ENCODE data around the gene FCHO1.
A peak's percentile ranks its signal among the peaks of the same experiment; 100 is the strongest.

The FCHO1 gene

DNA sequence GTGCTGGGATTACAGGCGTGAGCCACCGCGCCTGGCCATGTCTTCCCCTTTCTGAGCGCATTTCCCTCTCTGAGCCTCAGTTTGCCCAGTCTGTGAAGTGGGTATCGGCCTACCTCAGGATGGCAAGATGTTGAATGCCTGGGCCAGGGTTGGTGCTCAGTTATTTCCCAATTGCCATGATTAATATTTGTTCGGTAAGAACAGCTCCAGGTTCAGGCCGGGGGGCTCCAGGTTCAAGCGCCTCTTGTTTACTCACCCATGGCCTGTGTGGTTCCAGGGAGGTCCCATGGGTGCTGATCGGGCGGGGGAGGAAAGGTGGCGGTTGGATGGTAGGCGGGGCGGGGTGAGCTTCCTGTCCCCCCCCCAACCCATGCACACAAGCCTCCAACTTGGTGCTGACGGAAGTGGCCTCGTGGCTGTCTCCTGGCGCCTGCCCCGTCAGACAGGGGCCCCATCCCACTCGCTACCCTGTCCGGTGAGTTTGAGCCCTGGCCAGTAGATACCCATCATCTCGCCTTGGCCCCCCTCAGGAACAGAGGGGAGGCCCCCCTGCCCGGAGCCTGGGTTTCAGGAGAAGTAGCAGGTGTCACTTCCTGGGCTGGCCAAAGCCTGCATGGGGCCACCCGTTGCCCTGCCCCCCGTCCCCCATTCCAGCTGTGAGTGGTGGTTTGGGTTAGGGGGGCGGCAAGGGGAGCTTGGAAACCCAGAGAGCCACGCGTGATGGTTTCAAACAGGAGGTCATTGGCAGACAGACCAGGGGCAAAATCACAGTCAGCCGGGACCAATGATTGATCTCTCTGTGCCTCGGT is at the start of gene FCHO1:
TSS of gene FCHO1 (plus strand) at position 375 of the 809 bp plus-strand sequence. CDS start 3,688 bp downstream, outside the sequence.
- no peak for DNase-seq

GRCh38 chr19:17703824-17704463 is 47.3 kb upstream of the FCHO1 start:
- no peak for DNase-seq

DNA sequence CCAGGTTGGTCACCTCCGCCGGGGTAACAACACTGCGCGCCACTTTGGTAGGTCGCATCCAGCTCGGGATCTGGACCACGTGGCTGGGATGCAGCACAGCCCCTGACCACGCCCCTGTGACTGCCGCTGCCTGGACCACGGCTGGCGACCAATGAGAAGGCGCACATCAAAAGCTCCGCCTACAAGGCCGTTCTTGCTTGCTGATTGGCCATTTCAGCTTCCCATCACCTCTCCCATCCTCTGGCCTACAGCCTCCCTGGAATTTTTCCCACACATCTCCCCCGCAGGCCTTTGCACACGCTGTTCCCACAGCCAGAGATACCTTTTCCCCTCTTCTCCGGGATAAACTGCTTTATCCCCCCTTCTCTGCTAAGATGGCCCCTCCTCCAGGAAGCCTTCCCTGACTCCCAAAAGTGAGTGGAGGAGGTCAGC is 44.5 kb upstream of the FCHO1 start:
- no peak for DNase-seq

GRCh38 chr19:17711851-17712250 is 39.4 kb upstream of the FCHO1 start:
- DNase-seq: no peak

GRCh38 chr19:17716309-17716929 is 34.9 kb upstream of the FCHO1 start:
- no peak for DNase-seq

GRCh38 chr19:17718550-17718946 is 32.7 kb upstream of the FCHO1 start:
- DNase-seq: no peak

DNA sequence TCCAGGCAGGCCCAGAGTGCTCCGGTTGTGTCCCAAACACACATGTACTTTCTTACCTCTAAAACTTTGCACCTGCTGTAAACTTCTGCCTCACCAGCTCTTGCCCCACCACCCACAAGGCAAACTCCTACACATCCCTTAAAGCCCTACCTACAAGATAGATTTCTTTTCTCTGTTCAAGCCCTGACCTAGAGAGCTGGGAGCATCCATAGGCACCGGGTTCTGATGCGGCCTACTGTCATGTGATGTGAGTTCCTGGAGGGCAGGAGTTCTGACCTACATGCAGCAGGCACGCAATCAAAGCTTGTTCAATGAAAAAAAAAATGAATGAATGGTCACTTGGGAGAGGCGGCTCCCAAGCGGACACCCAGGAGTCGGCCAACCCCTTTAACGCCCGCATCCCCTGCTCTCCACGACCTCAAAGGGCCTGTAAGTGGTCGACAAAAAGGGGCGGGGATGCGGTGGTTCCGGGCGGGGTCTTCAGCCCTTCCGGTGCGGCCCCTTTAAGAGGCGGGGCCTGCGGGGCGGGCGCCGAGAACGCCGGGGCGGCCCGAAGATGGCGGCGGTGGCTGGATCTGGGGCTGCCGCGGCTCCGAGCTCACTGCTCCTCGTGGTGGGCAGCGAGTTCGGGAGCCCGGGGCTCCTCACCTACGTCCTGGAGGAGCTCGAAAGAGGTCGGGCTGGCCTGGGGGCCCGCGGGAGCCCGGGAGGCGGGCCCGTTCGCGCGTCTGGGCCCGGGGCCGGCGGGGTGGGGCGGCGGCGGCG is 32.1 kb upstream of the FCHO1 start, which contains the start of gene MAP1S:
TSS of gene MAP1S (plus strand) at position 534 of the 765 bp plus-strand sequence. CDS start at position 557, 23 bp downstream.
- peak; percentile 74 for DNase-seq

- no peak for DNase-seq
Observed at GRCh38 chr19:17719730-17720400, 31.4 kb upstream of the FCHO1 start.

DNA sequence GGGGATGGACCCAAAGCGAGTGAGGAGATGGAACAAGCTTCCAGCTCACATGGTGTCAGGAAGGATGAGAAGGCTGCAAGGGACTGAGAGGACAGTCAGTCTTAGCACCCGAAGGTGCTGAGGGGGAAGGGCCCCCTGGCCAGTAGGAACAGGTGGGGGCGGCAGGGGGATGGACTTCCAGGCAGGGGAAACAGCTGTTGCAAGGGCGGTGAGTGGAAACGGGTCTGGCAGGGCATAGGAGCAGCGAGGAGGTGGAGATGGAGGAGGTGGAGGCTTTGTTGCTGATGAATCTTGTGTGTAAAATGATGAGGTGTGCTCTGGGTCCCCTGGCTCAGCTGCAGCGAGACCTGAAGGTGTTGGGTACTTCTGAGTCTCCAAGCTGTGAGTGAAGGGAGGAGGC is 30.8 kb upstream of the FCHO1 start:
- no peak for DNase-seq

DNA sequence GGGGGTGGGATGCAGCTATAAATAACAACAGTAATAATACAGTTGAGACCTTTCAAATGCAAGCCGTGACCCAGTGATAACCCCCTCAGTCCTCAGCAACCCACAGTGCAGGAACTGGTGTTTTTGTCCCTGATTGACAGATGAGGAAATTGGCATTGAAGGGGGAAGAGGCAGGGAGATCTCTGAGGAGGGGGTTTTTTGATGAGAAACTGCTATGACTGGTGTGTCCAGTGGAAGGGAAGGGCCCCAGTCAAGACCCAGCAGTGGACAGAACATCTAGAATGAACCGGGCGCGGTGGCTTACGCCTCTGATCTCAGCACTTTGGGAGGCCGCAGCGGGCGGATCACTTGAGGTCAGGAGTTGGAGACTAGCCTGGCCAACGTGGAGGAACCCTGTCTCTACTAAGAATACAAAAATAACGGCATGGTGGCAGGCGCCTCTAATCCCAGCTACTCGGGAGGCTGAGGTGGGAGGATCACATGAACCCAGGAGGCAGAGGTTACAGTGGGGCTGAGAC is 30.1 kb upstream of the FCHO1 start:
- DNase-seq: no peak

GRCh38 chr19:17721821-17722220 is 29.5 kb upstream of the FCHO1 start:
- no peak for DNase-seq

DNA sequence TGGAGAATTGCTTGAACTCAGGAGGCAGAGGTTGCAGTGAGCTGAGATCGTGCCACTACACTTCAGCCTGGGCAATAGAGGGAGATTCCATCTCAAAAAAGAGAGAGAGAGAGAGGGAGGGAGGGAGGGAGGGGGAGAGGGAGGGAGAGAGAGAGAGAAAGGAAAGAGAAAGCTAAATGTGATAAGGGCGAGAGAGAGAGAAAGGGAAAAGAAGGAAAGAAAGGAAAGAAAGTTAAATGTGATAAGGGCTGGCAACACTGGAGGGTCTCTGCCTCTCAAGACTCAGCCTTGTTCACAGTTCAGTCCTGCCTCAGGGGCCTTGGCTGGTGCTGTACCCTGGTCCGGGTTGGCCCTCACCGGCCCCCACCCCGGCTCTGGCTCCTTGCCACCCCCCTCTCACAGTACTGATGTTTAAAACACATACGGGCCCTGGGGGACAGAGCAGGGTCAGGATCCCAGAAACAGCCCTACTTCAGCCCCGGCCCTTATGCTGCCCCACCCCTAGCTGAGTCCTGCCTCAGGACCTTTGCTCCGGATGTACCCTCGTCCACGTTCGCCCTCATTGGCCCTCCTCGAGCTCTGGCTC is 28.5 kb upstream of the FCHO1 start:
- no peak for DNase-seq

DNA sequence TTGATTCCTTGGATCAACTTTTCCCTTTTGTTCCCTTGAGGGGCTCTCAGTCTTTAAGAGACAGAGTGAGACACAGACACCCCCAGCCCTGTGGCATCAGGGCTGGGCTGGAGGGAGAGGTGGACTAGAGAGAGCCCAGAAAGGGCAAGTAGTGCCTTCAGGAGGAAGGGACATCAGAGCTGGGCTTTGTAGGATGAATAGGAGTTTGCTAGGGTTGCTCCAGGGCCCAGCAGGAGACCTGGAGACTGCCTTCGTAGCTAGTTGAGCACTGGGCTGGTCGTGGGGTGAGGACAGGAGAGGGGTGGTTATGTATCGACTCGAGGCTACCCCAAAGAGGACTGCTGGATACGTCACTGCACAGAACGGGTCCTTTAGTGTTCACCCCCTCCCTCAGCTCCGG is 26.6 kb upstream of the FCHO1 start:
- DNase-seq: no peak

DNA sequence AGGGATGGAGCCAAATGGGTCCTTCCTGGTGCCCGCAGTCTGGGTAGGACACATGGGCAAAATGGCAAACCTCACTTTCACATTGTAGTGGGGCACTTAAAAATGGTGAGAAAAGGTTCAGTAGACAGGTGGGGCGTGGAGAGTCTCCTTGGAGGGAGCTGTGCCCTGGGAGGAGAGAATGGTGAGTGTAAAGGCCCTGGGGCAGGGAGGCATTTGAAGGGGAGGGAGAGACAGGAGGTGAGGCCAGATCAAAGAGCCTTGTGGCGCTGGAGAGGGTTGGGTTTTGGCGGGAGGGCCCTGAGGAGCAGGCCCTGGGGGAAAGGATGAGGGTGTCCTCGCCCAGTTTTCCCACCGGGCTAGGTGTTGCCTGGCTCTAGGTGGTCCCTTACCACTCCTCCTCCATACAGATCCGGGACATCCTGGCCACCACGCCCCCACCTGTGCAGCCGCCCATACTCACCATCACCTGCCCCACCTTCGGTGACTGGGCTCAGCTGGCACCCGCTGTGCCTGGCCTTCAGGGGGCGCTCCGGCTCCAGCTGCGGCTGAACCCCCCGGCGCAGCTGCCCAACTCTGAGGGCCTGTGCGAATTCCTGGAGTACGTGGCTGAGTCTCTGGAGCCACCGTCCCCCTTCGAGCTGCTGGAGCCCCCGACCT is 25.7 kb upstream of the FCHO1 start:
- DNase-seq: no peak

DNA sequence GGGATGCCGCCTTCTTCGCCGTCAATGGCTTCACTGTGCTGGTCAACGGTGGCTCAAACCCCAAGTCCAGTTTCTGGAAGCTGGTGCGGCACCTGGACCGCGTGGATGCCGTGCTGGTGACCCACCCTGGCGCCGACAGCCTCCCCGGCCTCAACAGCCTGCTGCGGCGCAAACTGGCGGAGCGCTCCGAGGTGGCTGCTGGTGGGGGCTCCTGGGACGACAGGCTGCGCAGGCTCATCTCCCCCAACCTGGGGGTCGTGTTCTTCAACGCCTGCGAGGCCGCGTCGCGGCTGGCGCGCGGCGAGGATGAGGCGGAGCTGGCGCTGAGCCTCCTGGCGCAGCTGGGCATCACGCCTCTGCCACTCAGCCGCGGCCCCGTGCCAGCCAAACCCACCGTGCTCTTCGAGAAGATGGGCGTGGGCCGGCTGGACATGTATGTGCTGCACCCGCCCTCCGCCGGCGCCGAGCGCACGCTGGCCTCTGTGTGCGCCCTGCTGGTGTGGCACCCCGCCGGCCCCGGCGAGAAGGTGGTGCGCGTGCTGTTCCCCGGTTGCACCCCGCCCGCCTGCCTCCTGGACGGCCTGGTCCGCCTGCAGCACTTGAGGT is 25.0 kb upstream of the FCHO1 start:
- DNase-seq: no peak

DNA sequence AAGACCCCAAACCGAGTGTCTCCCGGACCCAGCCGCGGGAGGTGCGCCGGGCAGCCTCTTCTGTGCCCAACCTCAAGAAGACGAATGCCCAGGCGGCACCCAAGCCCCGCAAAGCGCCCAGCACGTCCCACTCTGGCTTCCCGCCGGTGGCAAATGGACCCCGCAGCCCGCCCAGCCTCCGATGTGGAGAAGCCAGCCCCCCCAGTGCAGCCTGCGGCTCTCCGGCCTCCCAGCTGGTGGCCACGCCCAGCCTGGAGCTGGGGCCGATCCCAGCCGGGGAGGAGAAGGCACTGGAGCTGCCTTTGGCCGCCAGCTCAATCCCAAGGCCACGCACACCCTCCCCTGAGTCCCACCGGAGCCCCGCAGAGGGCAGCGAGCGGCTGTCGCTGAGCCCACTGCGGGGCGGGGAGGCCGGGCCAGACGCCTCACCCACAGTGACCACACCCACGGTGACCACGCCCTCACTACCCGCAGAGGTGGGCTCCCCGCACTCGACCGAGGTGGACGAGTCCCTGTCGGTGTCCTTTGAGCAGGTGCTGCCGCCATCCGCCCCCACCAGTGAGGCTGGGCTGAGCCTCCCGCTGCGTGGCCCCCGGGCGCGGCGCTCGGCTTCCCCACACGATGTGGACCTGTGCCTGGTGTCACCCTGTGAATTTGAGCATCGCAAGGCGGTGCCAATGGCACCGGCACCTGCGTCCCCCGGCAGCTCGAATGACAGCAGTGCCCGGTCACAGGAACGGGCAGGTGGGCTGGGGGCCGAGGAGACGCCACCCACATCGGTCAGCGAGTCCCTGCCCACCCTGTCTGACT is 24.1 kb upstream of the FCHO1 start:
- DNase-seq: no peak

DNA sequence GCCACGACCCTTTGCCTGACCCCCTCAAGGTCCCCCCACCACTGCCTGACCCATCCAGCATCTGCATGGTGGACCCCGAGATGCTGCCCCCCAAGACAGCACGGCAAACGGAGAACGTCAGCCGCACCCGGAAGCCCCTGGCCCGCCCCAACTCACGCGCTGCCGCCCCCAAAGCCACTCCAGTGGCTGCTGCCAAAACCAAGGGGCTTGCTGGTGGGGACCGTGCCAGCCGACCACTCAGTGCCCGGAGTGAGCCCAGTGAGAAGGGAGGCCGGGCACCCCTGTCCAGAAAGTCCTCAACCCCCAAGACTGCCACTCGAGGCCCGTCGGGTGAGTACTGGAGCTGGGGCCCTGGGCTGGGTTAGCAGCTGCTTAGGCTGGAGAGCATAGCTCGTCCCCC is 23.4 kb upstream of the FCHO1 start:
- no peak for DNase-seq

- DNase-seq: no peak
Observed at GRCh38 chr19:17733127-17733526, 18.1 kb upstream of the FCHO1 start.

GRCh38 chr19:17734146-17734545 is 17.1 kb upstream of the FCHO1 start:
- no peak for DNase-seq

DNA sequence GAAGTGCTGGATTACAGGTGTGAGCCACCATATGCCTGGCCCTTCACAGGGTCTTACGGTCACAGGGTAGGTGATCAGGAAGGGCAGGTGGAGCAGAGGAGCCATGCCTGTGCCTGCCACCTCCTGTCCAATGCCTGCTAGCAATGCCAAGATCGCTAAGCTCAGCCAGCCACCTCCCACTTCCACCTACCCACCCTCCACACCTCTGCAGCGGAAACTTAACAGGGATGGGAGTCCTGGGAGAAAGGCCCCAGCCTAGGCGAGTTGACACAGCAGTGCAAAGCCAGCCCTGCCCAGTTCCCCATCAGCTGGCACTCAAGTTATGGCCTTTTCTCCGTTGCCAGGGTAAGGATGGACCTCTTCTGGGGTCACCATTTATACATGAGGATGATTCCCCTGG is 15.9 kb upstream of the FCHO1 start:
- DNase-seq: no peak

Data from left hindlimb (tissue), 1 donor.